ENCODE data around the gene C14orf132. TPM values are rescaled to one million over a fixed set of nuclear protein-coding genes. Genes with fewer than 3 reads are reported as not detected.

The C14orf132 gene
- 1 to 10 TPM; 1.2 to 6.2 (median 4.5) TPM for total RNA-seq

GRCh38 chr14:96038920-96039632, at the start of gene C14orf132:
TSS of gene C14orf132 (plus strand) at chr14:96039362. CDS start at chr14:96039501, 139 bp downstream.
- TF ChIP-seq POLR2A (IDR thresholded peaks at IDR 0.05), result no peak
- TF ChIP-seq CTCF (IDR thresholded peaks at IDR 0.05), result no peak
- Histone ChIP-seq H3K27me3 (no peaks in the 10 kb centered on the region), H3K4me1 (peaks cover 0 to 15% (median 7%) of the 10 kb centered on the region in 4 donors), H3K36me3 (no peaks in the 10 kb centered on the region), H3K27ac (peak within 1 kb of the TSS; percentile 20 to 76 (median 69)), H3K9me3 (no peaks in the 10 kb centered on the region), H3K4me3 (peak within 1 kb of the TSS; percentile 44 to 60 (median 55))
- peak; percentile 28 to 70 (median 69) for DNase-seq

DNA sequence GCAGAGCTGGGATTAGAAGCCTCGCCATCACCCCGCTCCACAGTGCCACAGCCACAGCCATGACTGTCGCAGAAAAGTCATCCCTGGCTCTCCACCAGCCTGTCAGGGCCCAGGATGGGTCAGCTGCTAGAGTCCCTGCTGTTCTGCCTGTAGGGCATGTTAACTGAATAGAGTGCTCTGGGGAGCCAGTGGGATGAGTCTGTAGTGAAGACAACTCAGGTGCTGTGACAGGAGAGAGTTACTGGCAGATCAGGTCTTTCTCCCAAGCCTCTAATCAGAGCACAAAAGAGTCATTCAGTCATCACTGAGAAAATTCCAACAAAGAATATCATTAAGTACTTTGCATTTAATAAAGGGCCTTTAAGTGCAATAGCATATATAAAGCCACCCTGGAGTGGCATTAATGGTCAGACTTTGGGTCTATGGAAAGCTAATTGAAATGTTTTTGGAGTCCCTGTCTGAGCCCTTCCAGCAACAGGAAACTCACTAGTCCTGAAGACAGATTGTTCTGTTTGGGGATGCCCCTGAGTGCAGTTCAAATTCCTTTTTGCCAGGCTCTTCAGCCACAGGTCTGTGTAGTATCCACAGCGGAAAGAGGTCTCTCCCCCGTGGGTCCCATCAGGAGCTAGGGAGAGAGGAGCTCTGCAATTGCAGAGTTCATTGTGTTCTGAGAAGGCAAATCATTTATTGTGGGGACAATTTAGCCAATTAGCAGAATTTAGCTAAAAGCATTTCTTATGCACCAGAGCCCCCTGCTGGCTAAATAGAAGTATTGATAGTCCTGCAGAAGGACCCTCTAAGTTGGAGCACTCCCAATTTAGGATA, 45.2 kb upstream of the C14orf132 start:
- DNase-seq, result no peak
- Histone ChIP-seq H3K4me1 (no peaks in the 10 kb centered on the region), H3K27ac (no peak overlapping the region), H3K27me3 (no peaks in the 10 kb centered on the region), H3K36me3 (no peaks in the 10 kb centered on the region), H3K4me3 (no peak overlapping the region), H3K9me3 (peaks cover 0 to 2% (median 0%) of the 10 kb centered on the region in 4 donors)
- TF ChIP-seq POLR2A (IDR thresholded peaks at IDR 0.05) (no peak), CTCF (IDR thresholded peaks at IDR 0.05) (peak in 5 of 6 experiments; percentile 60 to 70 (median 63))

GRCh38 chr14:95994593-95994928, 44.6 kb upstream of the C14orf132 start:
- no peaks in the 10 kb centered on the region for H3K4me1 ChIP-seq
- no peaks in the 10 kb centered on the region for H3K27me3 ChIP-seq
- H3K4me3 ChIP-seq, result no peak overlapping the region
- H3K9me3 ChIP-seq, result peaks cover 0 to 2% (median 0%) of the 10 kb centered on the region in 4 donors
- no peak for DNase-seq
- no peaks in the 10 kb centered on the region for H3K36me3 ChIP-seq
- TF ChIP-seq POLR2A (IDR thresholded peaks at IDR 0.05), result no peak
- no peak for TF ChIP-seq CTCF (IDR thresholded peaks at IDR 0.05)
- H3K27ac ChIP-seq, result no peak overlapping the region

DNA sequence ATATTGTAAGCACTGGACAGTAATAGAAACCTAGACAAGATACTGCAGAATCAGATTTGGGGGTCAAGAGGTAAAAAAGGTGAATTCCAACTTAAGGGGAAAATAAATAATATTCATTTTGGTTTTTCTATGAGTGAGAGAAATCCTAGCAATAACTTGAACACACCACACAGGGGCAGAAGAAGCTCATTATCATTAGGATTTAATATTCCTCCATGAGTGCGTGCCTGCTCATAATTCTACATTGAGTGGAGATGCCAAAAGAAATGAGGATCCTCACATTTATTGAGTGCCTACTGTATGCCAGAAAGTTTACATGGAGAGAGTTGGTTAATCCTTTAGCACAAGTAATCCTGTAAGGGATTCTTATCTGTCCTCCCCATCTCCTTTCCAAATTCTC, 40.5 kb upstream of the C14orf132 start:
- no peaks in the 10 kb centered on the region for H3K9me3 ChIP-seq
- no peak overlapping the region for H3K27ac ChIP-seq
- H3K4me3 ChIP-seq, result no peak overlapping the region
- H3K36me3 ChIP-seq, result no peaks in the 10 kb centered on the region
- no peaks in the 10 kb centered on the region for H3K27me3 ChIP-seq
- peak in 2 of 6 experiments; percentile 36 to 45 for TF ChIP-seq CTCF (IDR thresholded peaks at IDR 0.05)
- no peak for TF ChIP-seq POLR2A (IDR thresholded peaks at IDR 0.05)
- no peaks in the 10 kb centered on the region for H3K4me1 ChIP-seq
- no peak for DNase-seq

GRCh38 chr14:96001866-96002497, 37.2 kb upstream of the C14orf132 start:
- no peaks in the 10 kb centered on the region for H3K4me1 ChIP-seq
- DNase-seq, result no peak
- TF ChIP-seq CTCF (IDR thresholded peaks at IDR 0.05) (no peak), POLR2A (IDR thresholded peaks at IDR 0.05) (no peak)
- H3K27ac ChIP-seq, result no peak overlapping the region
- no peaks in the 10 kb centered on the region for H3K27me3 ChIP-seq
- no peaks in the 10 kb centered on the region for H3K36me3 ChIP-seq
- H3K9me3 ChIP-seq, result no peaks in the 10 kb centered on the region
- no peak overlapping the region for H3K4me3 ChIP-seq

All from Peyer's patch (tissue), 4 donors.